Nephron progenitor cell (in vitro differentiated cells): Measurements from ENCODE around the gene NRTN.
"Not testable (repeated sequence)": the region's sequence is repeated elsewhere in the genome, so short reads cannot be mapped to it uniquely, and the experiment has no call there.

Experiments
- DNase-seq: peaks from one replicate; pipeline ENCODE4 v3.0.0; 2021
- H3K27ac Mint-ChIP-seq: 2 replicates; pipeline ENCODE4 v1.8.0; 2021; ENCODE audit warnings: mild to moderate bottlenecking, moderate library complexity, mixed read lengths
- H3K27me3 Mint-ChIP-seq: 2 replicates; pipeline ENCODE4 v1.8.0; 2021; ENCODE audit warnings: mild to moderate bottlenecking, low read depth, mixed read lengths; ENCODE audit not compliant: poor library complexity
- H3K36me3 Mint-ChIP-seq: 2 replicates; pipeline ENCODE4 v1.8.0; 2021; ENCODE audit warnings: low read depth, mixed read lengths
- H3K4me1 Mint-ChIP-seq: 2 replicates; pipeline ENCODE4 v1.8.0; 2021; ENCODE audit warnings: mixed read lengths
- H3K4me3 Mint-ChIP-seq: 2 replicates; pipeline ENCODE4 v1.8.0; 2021; ENCODE audit warnings: mild to moderate bottlenecking, moderate library complexity, mixed read lengths
- H3K9me3 Mint-ChIP-seq: 2 replicates; pipeline ENCODE4 v1.8.0; 2021; ENCODE audit warnings: mild to moderate bottlenecking, moderate library complexity, mixed read lengths
- TF ChIP-seq, protein P1 (sequence below): fragments of 200-600 bp; sonication (generic); IDR thresholded peaks from 2 replicates; pipeline ENCODE4 v1.5.0; 2021; ENCODE audit warnings: antibody characterized with exemption

Gene NRTN

DNA sequence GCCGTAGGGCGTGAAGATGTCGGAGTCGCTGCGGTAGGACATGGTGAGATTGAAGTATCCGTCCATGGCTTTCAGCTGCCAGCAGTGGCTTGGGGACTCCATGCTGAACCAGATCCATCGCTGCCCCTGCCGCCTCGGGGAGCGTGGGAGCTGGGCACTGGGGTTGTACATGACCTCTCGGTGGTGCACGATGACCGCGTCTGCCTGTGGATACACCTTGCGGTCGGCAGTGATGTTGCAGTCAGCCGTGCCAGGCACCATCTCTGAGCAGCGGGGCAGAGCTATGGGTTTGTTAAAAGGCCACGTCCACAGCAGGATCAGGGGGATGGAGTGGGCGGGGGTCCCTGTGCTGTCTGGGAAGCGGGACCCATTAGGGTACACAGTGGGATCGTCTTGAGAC, 27.2 kb downstream of the NRTN start:
- H3K27ac Mint-ChIP-seq = peak overlapping the region; percentile 11
- peaks cover 26% of the 10 kb centered on the region for H3K4me1 Mint-ChIP-seq
- TF ChIP-seq, protein P1, sequence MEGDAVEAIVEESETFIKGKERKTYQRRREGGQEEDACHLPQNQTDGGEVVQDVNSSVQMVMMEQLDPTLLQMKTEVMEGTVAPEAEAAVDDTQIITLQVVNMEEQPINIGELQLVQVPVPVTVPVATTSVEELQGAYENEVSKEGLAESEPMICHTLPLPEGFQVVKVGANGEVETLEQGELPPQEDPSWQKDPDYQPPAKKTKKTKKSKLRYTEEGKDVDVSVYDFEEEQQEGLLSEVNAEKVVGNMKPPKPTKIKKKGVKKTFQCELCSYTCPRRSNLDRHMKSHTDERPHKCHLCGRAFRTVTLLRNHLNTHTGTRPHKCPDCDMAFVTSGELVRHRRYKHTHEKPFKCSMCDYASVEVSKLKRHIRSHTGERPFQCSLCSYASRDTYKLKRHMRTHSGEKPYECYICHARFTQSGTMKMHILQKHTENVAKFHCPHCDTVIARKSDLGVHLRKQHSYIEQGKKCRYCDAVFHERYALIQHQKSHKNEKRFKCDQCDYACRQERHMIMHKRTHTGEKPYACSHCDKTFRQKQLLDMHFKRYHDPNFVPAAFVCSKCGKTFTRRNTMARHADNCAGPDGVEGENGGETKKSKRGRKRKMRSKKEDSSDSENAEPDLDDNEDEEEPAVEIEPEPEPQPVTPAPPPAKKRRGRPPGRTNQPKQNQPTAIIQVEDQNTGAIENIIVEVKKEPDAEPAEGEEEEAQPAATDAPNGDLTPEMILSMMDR = no peak
- DNase-seq = no peak
- H3K9me3 Mint-ChIP-seq = no peaks in the 10 kb centered on the region
- peaks cover 32% of the 10 kb centered on the region for H3K27me3 Mint-ChIP-seq
- no peak overlapping the region for H3K4me3 Mint-ChIP-seq
- H3K36me3 Mint-ChIP-seq = no peaks in the 10 kb centered on the region

DNA sequence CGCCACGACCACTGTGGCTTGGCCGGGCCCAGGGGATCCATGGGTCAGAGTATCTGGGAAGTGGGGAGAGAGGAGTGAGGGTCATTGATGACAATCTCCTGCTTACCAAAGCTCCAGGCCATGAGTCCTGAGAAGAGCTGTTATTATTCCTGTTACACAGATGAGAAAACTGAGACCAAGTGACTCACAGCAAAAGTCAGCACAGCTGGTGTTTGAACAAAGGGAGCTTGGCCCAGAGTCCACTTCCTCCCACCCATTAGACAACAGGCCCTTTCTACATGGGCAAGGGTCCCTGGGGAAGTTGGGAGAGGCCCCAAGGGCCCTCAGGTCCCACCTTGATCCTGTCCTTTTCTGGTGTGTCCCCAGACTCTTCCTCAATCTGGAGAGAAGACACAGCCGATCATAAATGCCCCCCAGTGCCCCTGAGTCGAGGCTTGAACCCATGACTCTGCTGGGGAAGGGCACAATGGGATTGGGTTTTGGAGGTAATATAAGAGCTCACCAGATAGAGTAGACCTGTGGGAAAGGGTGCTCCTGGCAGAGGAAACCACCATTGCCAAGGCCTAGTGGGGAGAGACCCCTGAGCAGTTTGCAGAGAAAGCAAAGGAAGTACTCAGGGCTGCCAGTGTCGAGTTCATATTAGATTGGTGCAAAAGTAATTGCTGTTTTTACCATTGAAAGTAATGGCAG, 27.8 kb downstream of the NRTN start:
- peak overlapping the region; percentile 36 for H3K27ac Mint-ChIP-seq
- no peak overlapping the region for H3K4me3 Mint-ChIP-seq
- H3K27me3 Mint-ChIP-seq = peaks cover 35% of the 10 kb centered on the region
- DNase-seq = no peak
- no peaks in the 10 kb centered on the region for H3K36me3 Mint-ChIP-seq
- TF ChIP-seq, protein P1 = no peak
- H3K4me1 Mint-ChIP-seq = peaks cover 22% of the 10 kb centered on the region
- no peaks in the 10 kb centered on the region for H3K9me3 Mint-ChIP-seq

DNA sequence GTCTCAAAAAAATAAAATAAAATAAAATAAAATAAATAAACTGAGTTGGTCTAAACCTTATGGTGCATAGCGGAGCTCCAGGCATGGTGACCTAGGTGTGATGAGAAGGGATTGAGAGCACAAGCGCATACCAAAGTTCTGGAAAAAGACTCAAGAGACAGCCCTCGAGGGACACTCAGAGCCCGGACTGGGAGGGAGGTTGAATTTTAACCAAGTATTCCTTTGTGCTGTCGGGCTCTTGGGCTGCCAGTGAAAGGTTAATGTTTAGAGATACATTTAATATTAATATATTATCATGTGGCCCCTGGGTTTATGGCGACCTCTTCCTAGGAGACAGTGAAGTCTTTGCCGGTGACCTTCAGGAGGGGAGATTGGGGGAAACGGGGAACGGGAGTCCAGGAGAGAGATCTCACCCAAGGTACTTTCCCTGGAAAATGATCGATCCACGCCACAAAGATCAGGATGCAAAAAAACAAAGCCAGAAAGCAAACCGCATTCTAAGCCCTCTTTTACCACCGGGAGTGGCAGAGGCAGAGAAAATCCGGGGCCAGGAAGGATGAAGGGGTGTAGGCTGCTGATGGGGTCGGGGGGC, 33.0 kb downstream of the NRTN start:
- no peaks in the 10 kb centered on the region for H3K36me3 Mint-ChIP-seq
- TF ChIP-seq, protein P1 = no peak
- DNase-seq = no peak
- H3K4me1 Mint-ChIP-seq = peaks cover 20% of the 10 kb centered on the region
- no peak overlapping the region for H3K4me3 Mint-ChIP-seq
- H3K27ac Mint-ChIP-seq = peak overlapping the region; percentile 77
- peaks cover 29% of the 10 kb centered on the region for H3K27me3 Mint-ChIP-seq
- H3K9me3 Mint-ChIP-seq = no peaks in the 10 kb centered on the region

DNA sequence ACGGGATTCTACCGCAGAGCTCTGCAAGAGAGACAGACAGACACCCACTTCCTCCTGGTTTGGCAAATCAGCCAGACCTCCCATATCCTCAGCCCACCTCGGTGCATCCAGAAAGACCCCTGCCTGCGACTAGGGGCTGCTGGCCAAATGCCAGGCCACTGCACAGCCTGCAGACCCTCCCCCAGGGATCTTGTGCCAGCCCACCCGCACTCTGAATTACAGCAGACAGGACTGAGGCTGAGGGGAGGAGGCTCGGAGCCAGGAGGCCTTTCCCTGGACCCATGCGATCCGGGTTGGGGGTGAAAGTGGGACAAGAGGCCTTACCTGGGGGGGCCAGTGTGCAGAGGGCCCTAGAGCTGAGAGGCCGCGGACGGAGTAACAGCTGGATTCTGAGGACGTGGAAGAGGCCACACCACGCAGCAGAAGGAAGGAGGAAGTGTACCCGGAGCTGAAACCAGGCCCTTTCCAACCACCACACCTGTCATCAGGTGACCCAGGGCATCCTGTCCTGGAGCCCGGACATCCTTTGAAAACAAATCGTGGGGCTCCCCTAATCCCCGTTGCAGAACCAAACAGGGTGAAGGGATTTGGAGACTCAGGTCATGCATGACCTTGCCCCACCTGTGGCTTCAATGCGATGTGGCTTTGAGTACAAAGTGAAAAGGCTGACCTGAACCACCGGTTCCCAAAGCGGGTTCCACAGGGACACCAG, 33.6 kb downstream of the NRTN start:
- no peaks in the 10 kb centered on the region for H3K9me3 Mint-ChIP-seq
- TF ChIP-seq, protein P1 = no peak
- H3K4me3 Mint-ChIP-seq = no peak overlapping the region
- no peak for DNase-seq
- H3K4me1 Mint-ChIP-seq = peaks cover 20% of the 10 kb centered on the region
- H3K27me3 Mint-ChIP-seq = peaks cover 27% of the 10 kb centered on the region
- no peak overlapping the region for H3K27ac Mint-ChIP-seq
- H3K36me3 Mint-ChIP-seq = no peaks in the 10 kb centered on the region

DNA sequence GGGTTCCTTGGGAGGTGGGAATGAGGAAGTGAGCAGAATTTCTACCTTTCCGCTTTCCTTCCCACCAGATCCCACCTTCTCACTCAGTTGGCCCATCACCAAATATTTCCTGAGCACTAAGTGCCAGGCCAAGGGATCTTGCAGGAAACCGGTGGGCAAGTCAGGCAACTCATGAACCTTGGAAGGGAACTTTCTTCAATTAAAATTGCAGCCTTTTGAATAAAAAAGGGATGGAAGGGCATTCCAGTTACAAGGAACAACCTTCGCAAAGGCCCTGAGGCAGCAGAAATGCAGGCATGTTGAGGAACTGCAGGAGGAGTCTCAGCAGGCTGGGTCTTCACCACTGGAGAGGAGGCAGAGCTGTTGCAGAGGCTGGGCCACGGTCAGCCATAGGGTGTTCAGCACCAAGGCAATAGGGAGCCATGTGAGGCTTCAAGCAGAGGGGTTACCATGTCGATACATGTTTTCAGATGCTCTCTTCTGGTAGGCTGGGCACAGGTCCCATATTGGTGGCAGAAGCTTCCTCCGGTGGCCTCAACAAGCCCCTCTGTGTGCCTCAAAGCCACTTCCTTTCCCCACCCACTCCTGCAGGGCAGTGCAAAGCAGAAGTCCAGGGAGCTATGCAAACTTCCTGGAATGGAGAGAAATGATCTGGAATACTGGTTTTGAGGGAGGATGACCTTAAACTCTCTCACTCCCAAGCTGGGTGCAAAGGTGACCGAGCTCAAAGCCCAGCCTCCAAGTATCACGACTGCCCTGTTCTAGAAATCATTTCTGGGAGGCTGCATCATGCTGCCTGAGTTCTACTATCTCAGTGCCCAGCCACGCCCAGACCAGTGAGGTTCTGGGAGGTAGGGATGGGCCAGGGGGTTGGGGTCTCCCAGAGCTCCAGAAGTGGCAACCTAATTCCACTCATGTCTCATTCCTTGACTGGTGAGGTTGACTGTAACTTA, 34.5 kb downstream of the NRTN start, which contains the start of gene FUT6:
TSS of gene FUT6 (minus strand) at position 638 of the 953 bp plus-strand sequence. CDS start 7,135 bp downstream, outside the sequence.
- peaks cover 18% of the 10 kb centered on the region for H3K27me3 Mint-ChIP-seq
- DNase-seq = no peak
- no peaks in the 10 kb centered on the region for H3K9me3 Mint-ChIP-seq
- peaks cover 16% of the 10 kb centered on the region for H3K4me1 Mint-ChIP-seq
- TF ChIP-seq, protein P1 = no peak
- H3K36me3 Mint-ChIP-seq = no peaks in the 10 kb centered on the region
- H3K27ac Mint-ChIP-seq = no peak within 1 kb of the TSS
- no peak within 1 kb of the TSS for H3K4me3 Mint-ChIP-seq

DNA sequence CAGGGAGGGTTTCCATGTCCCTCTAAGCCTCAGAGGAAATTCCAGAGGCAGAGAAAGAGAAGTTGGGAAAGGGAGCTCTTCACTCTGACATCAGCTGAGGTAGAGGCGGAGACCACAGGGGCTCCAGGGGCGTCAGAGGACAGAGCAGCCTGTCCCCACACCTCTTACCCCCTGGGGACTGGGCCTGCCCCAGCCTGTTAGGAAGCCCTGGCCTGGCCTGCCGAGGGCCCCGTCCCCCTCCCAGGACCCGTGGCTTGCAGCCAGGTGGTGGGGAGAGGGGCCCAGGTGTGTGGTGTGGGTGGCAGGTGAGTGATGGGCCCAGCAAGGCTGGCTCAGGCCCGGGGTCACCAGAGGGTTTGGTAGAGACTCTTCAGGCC, 36.9 kb downstream of the NRTN start:
- not testable (repeated sequence) for H3K36me3 Mint-ChIP-seq, H3K27ac Mint-ChIP-seq, H3K27me3 Mint-ChIP-seq, H3K4me1 Mint-ChIP-seq, DNase-seq, H3K4me3 Mint-ChIP-seq, H3K9me3 Mint-ChIP-seq
